HG02623 (cell line): Measurements from ENCODE around the gene RNASE12.
"Not testable (repeated sequence)": the region's sequence is repeated elsewhere in the genome, so short reads cannot be mapped to it uniquely, and the experiment has no call there.

Source experiments
- ATAC-seq: cut with Tn5 transposase; IDR thresholded peaks from one replicate; pipeline ENCODE4 v1.9.1; 2021; ENCODE audit warnings: moderate library complexity; ENCODE audit not compliant: unreplicated experiment

RNASE12 gene

DNA sequence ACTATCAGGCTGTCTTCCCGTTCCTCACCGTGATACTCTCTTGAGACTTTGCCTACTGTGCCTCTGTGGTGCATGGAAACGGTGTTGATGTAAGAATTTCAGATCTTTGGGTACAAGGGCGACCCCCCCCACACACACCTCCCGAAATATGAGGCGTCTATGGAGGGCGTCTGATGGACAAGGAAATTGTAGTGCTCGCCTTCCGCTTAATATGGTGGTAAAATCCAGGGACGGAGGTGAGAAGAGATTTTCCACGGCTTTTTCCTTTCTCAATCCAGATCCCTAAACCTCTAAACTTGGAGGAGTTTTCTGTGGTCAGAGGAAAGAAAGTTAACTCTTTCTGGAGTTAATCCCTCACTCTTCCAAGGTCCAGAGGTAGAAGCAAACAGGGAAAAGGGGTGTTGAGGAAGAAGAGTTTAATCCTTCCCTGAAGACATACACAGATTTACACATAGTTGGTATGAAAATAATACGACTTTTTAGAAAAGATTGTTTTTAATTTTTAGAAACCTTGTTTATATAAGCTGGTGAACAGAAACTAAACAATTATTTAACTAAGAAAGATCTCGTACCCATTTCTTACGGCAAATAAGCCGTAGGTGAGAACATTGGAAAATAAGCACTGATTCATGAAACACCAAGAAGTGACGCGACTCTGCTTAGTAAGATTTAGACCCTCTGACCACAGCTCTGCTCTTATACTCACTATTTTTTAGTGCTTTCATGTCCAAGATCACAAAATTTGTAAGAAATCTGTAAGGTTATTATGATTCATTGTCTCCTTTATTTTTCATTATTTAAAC, 23.1 kb upstream of the RNASE12 start:
- no peak for ATAC-seq

- peak; percentile 64 for ATAC-seq
These were observed 22.2 kb upstream of the RNASE12 start for GRCh38 chr14:20613094-20614037.

DNA sequence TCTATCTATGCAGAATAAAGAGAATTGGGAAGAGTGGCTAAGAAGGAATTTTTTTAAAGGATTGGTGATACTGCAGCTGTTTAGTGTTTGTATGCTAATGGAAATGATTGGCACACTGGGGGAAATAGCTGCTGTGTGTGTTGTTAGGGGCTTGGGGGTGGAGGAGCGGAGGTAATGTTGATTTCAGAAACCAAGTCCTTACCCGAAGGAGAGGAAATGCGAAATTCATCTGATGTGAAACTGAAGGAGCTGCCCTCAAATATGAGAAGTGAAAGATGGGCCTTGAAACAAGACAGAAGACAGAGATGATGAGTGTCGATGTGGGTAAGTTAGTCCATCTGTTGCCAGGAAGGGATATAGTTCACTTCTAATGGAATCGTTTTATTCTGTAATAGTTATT, 21.2 kb upstream of the RNASE12 start:
- ATAC-seq: no peak

DNA sequence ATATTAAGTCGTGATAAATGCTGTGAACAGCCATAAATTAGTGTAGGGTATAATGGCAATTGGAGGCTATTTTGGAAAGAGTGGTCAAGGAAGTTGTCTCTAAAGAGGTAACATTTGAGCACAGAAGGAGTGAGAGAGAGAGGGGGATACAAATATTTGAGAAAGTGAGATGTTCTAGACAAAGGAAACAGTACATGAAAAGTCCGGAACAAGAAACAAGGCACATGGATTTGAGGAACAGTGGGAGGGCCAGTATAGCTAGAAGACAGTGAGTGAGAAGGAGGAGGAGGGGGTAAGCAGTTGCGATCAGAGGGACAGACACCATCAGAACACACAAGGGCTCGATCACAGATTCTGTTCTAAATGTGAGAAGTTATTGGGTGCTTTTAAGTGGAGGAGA, 20.1 kb upstream of the RNASE12 start:
- no peak for ATAC-seq

DNA sequence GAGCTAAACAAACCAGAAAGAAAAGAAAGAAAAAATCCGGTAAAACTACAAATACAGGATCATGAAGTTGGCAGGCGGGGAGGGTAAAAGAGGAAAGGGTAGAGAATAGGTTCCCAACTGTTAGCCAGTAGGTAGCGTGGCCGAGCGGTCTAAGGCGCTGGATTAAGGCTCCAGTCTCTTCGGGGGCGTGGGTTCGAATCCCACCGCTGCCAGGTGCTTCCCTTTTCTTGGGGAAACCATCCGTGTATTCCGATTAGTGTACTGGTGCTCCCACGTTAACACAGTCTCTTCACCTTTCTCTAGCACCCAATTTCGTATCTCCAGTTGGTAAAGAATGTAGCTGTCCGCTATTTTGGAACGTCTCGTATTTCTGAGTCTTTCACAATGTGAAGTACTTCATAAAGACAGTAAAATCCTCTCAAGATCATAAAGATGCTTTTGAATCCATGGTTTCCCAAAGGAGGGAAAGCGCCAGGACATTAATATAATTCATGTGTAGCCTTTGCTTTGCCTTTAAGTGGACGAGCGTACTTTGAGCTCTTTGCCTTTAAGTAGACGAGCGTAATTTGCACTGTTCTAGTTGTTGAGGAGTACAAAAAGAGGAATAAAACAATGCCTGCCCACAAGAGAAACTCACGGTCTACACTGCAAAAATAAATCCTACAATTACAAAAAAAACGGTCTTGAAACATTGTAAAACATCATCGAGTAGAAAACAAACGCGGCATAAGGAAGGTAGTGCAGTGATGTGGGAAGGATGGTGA, 19.0 kb upstream of the RNASE12 start:
- no peak for ATAC-seq

GRCh38 chr14:20609215-20610001, 18.2 kb upstream of the RNASE12 start:
- no peak for ATAC-seq

DNA sequence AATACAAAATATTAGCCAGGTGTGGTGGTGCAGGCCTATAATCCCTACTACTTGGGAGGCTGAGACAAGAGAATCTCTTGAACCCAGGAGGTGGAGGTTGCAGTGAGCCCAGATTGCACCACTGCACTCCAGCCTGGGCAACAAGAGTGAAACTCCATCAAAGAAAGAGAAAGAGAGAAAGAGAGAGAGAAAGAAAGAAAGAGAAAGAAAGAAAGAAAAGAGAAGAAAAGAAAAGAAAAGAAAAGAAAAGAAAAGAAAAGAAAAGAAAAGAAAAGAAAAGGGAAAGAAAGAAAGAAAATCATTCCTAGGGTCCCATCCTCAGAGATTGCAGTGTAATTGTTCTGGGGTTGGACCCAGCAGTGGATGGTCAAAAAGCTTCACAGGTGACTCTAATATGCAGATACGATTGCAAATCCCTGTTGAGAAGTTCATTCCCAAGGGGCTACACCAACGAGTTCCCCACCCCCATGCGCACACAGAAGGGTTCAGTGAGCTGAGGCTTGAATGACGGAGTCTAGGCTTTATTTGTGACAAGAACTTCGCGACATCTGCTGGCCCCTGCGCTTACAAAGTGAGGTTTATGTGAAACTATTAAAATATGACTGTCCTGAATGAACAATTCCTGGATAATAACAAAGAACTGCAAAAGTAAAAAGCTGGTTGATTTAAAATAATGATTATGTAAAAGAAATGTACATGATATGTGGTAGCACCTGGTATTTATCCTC, 17.4 kb upstream of the RNASE12 start:
- ATAC-seq: no peak

- no peak for ATAC-seq
These were observed 16.4 kb upstream of the RNASE12 start for GRCh38 chr14:20607617-20608016.

DNA sequence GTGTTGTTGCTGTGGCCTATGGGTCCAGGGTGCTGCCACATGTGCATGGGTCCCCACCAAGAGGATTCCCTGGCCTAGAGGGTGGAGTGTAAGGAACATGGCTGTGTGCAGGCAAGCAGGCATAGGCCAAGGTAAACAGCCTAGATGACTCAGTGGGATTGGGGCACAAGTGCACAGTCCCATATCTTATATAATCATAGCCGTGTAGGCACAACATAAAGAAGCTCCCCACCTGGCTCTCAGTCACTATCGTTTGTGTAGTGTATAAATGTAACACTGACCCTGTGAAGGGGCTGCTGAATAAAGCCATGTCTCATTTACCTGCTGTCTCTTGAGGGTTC, 15.7 kb upstream of the RNASE12 start:
- ATAC-seq: no peak

GRCh38 chr14:20606190-20606901, 15.2 kb upstream of the RNASE12 start:
- ATAC-seq: no peak

- no peak for ATAC-seq
These were observed 12.9 kb upstream of the RNASE12 start for GRCh38 chr14:20603813-20604690.

DNA sequence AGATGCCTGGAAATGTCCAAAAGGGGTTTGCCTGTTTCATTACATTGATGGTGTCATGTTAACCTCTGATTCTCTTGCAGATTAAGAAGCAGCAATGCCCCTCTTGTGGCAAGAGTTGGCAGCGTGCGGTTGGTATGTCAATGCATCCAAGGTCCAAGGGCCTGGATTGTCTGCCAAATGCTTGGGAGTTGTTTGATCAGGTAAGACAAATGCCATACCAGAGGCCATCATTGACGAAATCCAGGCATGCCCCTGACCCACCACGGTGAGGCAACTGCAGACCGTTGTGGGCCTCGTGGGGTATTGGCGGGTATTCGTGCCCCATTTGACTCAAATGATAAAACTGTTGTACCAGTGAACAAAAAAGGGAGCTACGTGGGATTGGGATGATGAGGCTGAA, 11.4 kb upstream of the RNASE12 start:
- ATAC-seq: no peak

GRCh38 chr14:20601522-20601921, 10.3 kb upstream of the RNASE12 start:
- ATAC-seq: no peak

DNA sequence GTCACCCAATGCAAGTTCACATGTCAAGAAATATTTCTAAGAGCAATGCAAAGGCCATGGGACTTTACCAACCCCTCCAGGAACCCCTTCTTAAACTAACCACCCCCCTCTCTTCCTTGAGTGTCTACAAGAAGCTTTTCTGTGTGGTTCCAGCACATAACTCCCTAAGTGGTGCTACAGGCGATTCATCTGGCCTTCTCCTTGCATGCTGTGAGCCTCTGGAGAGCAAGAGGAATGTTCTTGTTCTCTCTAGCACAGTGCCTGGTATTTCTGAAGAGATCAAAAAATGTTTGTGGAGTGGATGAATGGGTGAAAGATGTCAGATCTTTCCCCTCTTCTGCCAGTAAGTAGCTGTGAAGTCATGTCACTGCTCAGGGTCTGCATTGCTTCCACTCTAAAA, 5.9 kb upstream of the RNASE12 start:
- no peak for ATAC-seq

- not testable (repeated sequence) for ATAC-seq
These were observed 4.5 kb upstream of the RNASE12 start for GRCh38 chr14:20595726-20596125.

DNA sequence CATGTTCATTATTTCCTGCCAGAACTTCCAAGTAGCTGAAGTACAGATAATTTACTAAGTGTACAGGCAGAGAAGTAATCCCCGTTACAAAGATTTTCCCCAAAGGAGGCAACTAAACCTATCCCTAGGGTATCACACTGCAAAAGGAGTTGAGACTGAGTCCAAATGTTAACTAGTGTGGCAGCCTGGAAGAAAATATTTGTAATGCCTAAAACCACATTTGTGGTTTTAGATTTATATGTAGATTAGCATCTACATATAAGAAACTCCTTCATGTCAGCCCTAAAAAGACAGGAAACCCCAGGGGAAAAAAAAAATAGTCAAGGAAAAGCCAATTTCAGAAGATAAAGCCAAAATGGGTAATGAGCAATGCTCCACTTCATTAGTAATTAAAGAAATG, 1.4 kb upstream of the RNASE12 start:
- no peak for ATAC-seq

DNA sequence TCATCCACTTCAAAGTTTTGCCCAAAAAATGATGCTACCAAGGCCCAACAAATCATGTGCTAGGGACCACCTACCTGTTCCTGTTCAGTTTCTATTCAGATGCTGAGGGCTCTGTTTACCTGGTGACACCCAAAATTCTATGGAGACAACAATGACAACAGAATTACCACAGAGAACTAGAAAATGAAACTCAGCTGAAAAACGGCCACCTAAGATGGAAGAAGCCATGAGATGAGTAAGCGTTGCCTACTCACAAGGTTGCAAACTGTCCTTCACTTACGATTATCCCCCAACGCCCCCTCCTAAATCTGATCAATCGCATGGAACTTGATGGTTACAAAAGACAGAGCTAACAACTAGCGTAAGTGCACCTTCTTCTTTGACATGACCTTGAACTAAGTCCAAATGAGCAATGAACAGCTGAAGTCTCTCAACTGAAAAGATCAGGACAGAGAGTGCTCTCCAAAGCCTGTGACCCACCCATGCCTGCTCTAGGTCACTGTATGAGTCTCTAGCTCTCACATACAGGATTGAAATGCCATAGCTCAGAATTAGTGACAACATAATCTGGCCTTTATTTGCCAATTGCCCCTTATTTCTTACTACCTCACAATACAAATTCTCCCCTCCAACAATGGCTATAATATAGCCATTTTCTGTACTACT, 3.6 kb downstream of the RNASE12 start, which contains the start of gene RNASE11:
Gene RNASE11 (minus strand): TSS at position 513 of the 666 bp plus-strand sequence.
- no peak for ATAC-seq

DNA sequence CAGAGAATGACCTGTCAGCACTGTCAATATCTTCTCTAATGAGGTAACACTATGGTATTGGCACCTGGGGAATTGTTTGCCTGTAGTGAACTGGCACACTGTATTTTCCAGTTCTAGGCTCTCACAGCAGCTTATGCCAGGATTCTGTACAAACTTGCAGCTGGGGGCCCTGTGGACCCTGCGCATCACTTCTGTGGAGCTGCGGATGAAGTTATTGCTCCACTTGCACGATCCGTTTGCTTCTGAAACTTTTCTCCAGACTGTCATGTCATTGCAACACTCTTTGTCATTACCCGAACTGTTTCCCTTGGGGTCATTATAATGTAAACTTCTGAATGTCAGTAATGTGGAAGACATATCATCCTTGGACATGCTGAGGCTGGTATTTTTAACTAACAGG, 7.3 kb downstream of the RNASE12 start:
- ATAC-seq: no peak
